ENCODE data around the gene IRF2BP1.

GRCh38 chr19:45854167-45854778, 31.7 kb downstream of the IRF2BP1 start:
- TF ChIP-seq MAX (IDR thresholded peaks at IDR 0.05) (no peak), ATF3 (IDR thresholded peaks at IDR 0.05) (no peak), CTCF (IDR thresholded peaks at IDR 0.05; ENCODE audit: low read depth, low read length, missing input control) (no peak), YY1 (IDR thresholded peaks at IDR 0.05) (no peak), RXRA (IDR thresholded peaks at IDR 0.05) (no peak), REST (IDR thresholded peaks at IDR 0.05) (no peak), GABPA (IDR thresholded peaks at IDR 0.05 in 1 of 2, conservative IDR thresholded peaks at IDR 0.05 in 1 of 2) (no peak), SP1 (IDR thresholded peaks at IDR 0.05) (no peak), FOXA1 (IDR thresholded peaks at IDR 0.05) (no peak), RAD21 (IDR thresholded peaks at IDR 0.05) (no peak), FOXA2 (IDR thresholded peaks at IDR 0.05) (no peak)

All from liver (tissue), 3 donors.